ENCODE measurements around the gene SCARF1.
"Not testable (repeated sequence)": the region's sequence is repeated elsewhere in the genome, so short reads cannot be mapped to it uniquely, and the experiment has no call there.

Gene SCARF1

GRCh38 chr17:1645207-1646171, at the start of gene SCARF1:
Gene SCARF1, minus strand, starts transcription at chr17:1645732. Its CDS starts 35 bp downstream, at chr17:1645697.
- DNase-seq (ENCODE audit: low spot score) (no peak), FAIRE-seq (no peak)

GRCh38 chr17:1693339-1693738, 47.8 kb upstream of the SCARF1 start:
- DNase-seq (ENCODE audit: low spot score) = no peak
- FAIRE-seq = no peak

GRCh38 chr17:1690544-1691221, 45.2 kb upstream of the SCARF1 start:
- DNase-seq (ENCODE audit: low spot score) = no peak
- no peak for FAIRE-seq

GRCh38 chr17:1688405-1688804, 42.9 kb upstream of the SCARF1 start:
- not testable (repeated sequence) for FAIRE-seq; DNase-seq (ENCODE audit: low spot score)

GRCh38 chr17:1686086-1686485, 40.6 kb upstream of the SCARF1 start:
- no peak for DNase-seq (ENCODE audit: low spot score)
- FAIRE-seq = no peak

- FAIRE-seq (no peak), DNase-seq (ENCODE audit: low spot score) (peak; percentile 96)
Measured at GRCh38 chr17:1684378-1685189, 39.1 kb upstream of the SCARF1 start, which contains the start of gene PRPF8. Gene PRPF8, minus strand, starts transcription at chr17:1684867. Its CDS starts 296 bp downstream, at chr17:1684571.

GRCh38 chr17:1683459-1683858, 37.9 kb upstream of the SCARF1 start:
- no peak for DNase-seq (ENCODE audit: low spot score)
- FAIRE-seq = no peak

GRCh38 chr17:1676401-1676800, 30.9 kb upstream of the SCARF1 start:
- no peak for DNase-seq (ENCODE audit: low spot score)
- FAIRE-seq = no peak

GRCh38 chr17:1673041-1673785, 27.7 kb upstream of the SCARF1 start:
- DNase-seq (ENCODE audit: low spot score) (no peak), FAIRE-seq (no peak)

GRCh38 chr17:1663934-1664333, 18.4 kb upstream of the SCARF1 start:
- not testable (repeated sequence) for FAIRE-seq

GRCh38 chr17:1661045-1661444, 15.5 kb upstream of the SCARF1 start:
- DNase-seq (ENCODE audit: low spot score) (no peak), FAIRE-seq (no peak)

More at GRCh38 chr17:1663934-1664333, 18.4 kb upstream of the SCARF1 start:
- DNase-seq (ENCODE audit: low spot score) = not testable (repeated sequence)

- FAIRE-seq = no peak
- DNase-seq (ENCODE audit: low spot score) = no peak
Measured at GRCh38 chr17:1658100-1658499, 12.6 kb upstream of the SCARF1 start.

- FAIRE-seq = no peak
Measured at GRCh38 chr17:1653735-1654134, 8.2 kb upstream of the SCARF1 start.

GRCh38 chr17:1652794-1653193, 7.3 kb upstream of the SCARF1 start:
- not testable (repeated sequence) for FAIRE-seq; DNase-seq (ENCODE audit: low spot score)

More at GRCh38 chr17:1653735-1654134, 8.2 kb upstream of the SCARF1 start:
- DNase-seq (ENCODE audit: low spot score) = no peak

- no peak for FAIRE-seq
- no peak for DNase-seq (ENCODE audit: low spot score)
Measured at GRCh38 chr17:1651559-1651844, 6.0 kb upstream of the SCARF1 start.

- DNase-seq (ENCODE audit: low spot score) = no peak
- FAIRE-seq = no peak
Measured at GRCh38 chr17:1650731-1651558, 5.4 kb upstream of the SCARF1 start.

GRCh38 chr17:1649844-1650501, 4.4 kb upstream of the SCARF1 start, which contains the start of gene RILP:
Gene RILP, minus strand, starts transcription at chr17:1649866. Its CDS starts 62 bp downstream, at chr17:1649804.
- FAIRE-seq = no peak
- no peak for DNase-seq (ENCODE audit: low spot score)

- DNase-seq (ENCODE audit: low spot score) (peak; percentile 86), FAIRE-seq (no peak)
Measured at GRCh38 chr17:1648963-1649843, 3.7 kb upstream of the SCARF1 start.

All from urothelium cell line (cell line).